ENCODE measurements around the gene ENDOV.

DNA sequence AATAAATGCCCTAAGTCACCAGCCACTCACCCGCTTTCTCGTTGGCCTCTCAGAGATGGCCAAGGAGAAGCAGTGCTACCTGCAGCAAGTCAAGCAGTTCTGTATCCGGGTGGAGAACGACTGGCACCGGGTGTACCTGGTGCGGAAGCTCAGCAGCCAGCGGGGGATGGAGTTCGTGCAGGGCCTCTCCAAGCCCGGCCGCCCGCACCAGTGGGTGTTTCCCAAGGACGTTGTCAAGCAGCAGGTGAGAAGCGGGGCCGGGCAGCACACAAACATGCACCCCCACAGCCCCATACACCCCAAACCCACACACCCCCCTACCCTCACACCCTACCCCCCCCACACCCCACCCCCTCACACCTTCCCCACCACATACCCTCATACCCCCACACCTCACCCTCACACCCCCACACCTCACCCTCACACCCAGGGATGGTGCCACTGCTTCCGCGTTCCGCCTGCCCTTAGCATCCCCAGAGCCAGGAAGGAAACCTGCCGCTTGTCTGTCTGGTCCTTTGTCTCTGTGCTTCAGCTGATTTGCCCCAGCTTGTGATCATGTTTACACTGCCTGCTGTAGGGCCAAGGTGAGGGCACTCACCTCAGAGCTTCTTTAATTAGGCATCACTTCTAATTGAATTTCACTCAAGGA lies 41.9 kb upstream of the ENDOV start:
- TF ChIP-seq CTCF (IDR thresholded peaks at IDR 0.05) (no peak), POLR2AphosphoS5 (IDR thresholded peaks at IDR 0.05) (no peak), POLR2A (IDR thresholded peaks at IDR 0.05) (no peak)
